Neuronal stem cell (in vitro differentiated cells): ENCODE results near the gene LINC01488.
A peak's percentile ranks its signal among the peaks of the same experiment; 100 is the strongest.

Experiments
- DNase-seq: peaks from one replicate; pipeline ENCODE4 v3.0.0-alpha.2; 2013; ENCODE audit warnings: low spot score
- H2AFZ ChIP-seq: one replicate; pipeline ENCODE4 v1.6.1; 2013; ENCODE audit warnings: mild to moderate bottlenecking, low read length, inconsistent platforms
- H2AK5ac ChIP-seq: 2 replicates; pipeline ENCODE4 v1.6.1; 2013; ENCODE audit warnings: low read depth, mild to moderate bottlenecking, inconsistent platforms, low read length, moderate library complexity, mixed read lengths
- H2BK120ac ChIP-seq: 2 replicates; pipeline ENCODE4 v1.6.1; 2013; ENCODE audit warnings: low read depth, mild to moderate bottlenecking, inconsistent platforms, low read length, moderate library complexity, mixed read lengths
- H2BK12ac ChIP-seq: one replicate; pipeline ENCODE4 v1.6.1; 2013; ENCODE audit warnings: low read length, inconsistent platforms
- H2BK15ac ChIP-seq: 2 replicates; pipeline ENCODE4 v1.6.1; 2013; ENCODE audit warnings: mild to moderate bottlenecking, low read length, inconsistent platforms, mixed read lengths
- H2BK5ac ChIP-seq: one replicate; pipeline ENCODE4 v1.6.1; 2013; ENCODE audit warnings: inconsistent platforms, mild to moderate bottlenecking, low read length, moderate library complexity
- H3K14ac ChIP-seq: one replicate; pipeline ENCODE4 v1.6.1; 2013; ENCODE audit warnings: low read length, inconsistent platforms
- H3K18ac ChIP-seq: 2 replicates; pipeline ENCODE4 v1.6.1; 2013; ENCODE audit warnings: low read length, inconsistent platforms
- H3K23ac ChIP-seq: 2 replicates; pipeline ENCODE4 v1.6.1; 2013; ENCODE audit warnings: low read depth, mild to moderate bottlenecking, mixed read lengths, low read length, inconsistent platforms; ENCODE audit not compliant: poor library complexity
- H3K27ac ChIP-seq: replicated peaks from 3 replicates; pipeline ENCODE4 v1.5.1; 2013; ENCODE audit warnings: low read length, inconsistent platforms
- H3K27me3 ChIP-seq, 3 experiments: 2 replicates each; pipeline ENCODE4 v1.6.1; 2013; ENCODE audit warnings: low read length in 3 of 3, mild to moderate bottlenecking in 2 of 3, inconsistent platforms in 1 of 3, low read depth in 1 of 3, mixed read lengths in 1 of 3, moderate library complexity in 1 of 3; ENCODE audit not compliant: control insufficient read depth in 3 of 3, insufficient read depth in 3 of 3
- H3K36me3 ChIP-seq, 2 donors: replicated peaks in 1 of 2; 2 replicates each; pipeline ENCODE4 v1.6.1; 2013; ENCODE audit warnings: low read length in 2 of 2; ENCODE audit not compliant: control insufficient read depth in 2 of 2, insufficient read depth in 2 of 2
- H3K4ac ChIP-seq: 2 replicates; pipeline ENCODE4 v1.6.1; 2013; ENCODE audit warnings: inconsistent platforms, mild to moderate bottlenecking, low read length, moderate library complexity
- H3K4me1 ChIP-seq, 2 donors: 1 replicate in 1 of 2; 2 replicates in 1 of 2; pipeline ENCODE4 v1.6.1; 2013; ENCODE audit warnings: low read length in 2 of 2, low read depth in 1 of 2; ENCODE audit not compliant: control insufficient read depth in 2 of 2, insufficient read depth in 1 of 2
- H3K4me2 ChIP-seq: one replicate; pipeline ENCODE4 v1.6.1; 2013; ENCODE audit warnings: mild to moderate bottlenecking, low read length, inconsistent platforms; ENCODE audit not compliant: insufficient read depth, poor library complexity, severe bottlenecking
- H3K4me3 ChIP-seq, 2 donors: 2 replicates each; pipeline ENCODE4 v1.5.1; 2013; ENCODE audit warnings: low read length in 2 of 2, mild to moderate bottlenecking in 2 of 2, inconsistent platforms in 1 of 2, moderate library complexity in 1 of 2
- H3K79me1 ChIP-seq: one replicate; pipeline ENCODE4 v1.6.1; 2013; ENCODE audit warnings: low read depth, mild to moderate bottlenecking, inconsistent platforms, low read length, moderate library complexity
- H3K9ac ChIP-seq: one replicate; pipeline ENCODE4 v1.6.1; 2013; ENCODE audit warnings: mild to moderate bottlenecking, low read depth, low read length, inconsistent platforms; ENCODE audit not compliant: poor library complexity
- H3K9me3 ChIP-seq, 2 donors: replicated peaks in 1 of 2; 2 replicates each; pipeline versions ENCODE3 to v1.6.1; 2013; ENCODE audit warnings: low read length in 2 of 2, mild to moderate bottlenecking in 2 of 2, inconsistent platforms in 1 of 2, low read depth in 1 of 2, mixed read lengths in 1 of 2, moderate library complexity in 1 of 2; ENCODE audit not compliant: control insufficient read depth in 2 of 2, insufficient read depth in 1 of 2
- H4K8ac ChIP-seq: one replicate; pipeline ENCODE4 v1.6.1; 2013; ENCODE audit warnings: low read depth, mild to moderate bottlenecking, inconsistent platforms, low read length, moderate library complexity
- H4K91ac ChIP-seq: one replicate; pipeline ENCODE4 v1.6.1; 2013; ENCODE audit warnings: low read length, low read depth, mild to moderate bottlenecking, inconsistent platforms; ENCODE audit not compliant: poor library complexity
- WGBS, 2 donors: extraction: QIAGEN DNeasy Blood & Tissue Kit; methylation state at CpG; one replicate each; pipeline ENCODE4 v1.1.7; 2013; ENCODE audit warnings: missing lambda C conversion rate in 2 of 2, mixed read lengths in 1 of 2; ENCODE audit not compliant: insufficient read length in 2 of 2, insufficient replicate concordance in 1 of 2; ENCODE audit errors: extremely low coverage in 2 of 2; 5-methylcytosine and 5-hydroxymethylcytosine counted together

The LINC01488 gene

GRCh38 chr11:69542314-69543168 is 61.1 kb downstream of the LINC01488 start:
- Histone ChIP-seq H2BK5ac (no peak overlapping the region), H3K9ac (peak overlapping the region; percentile 9), H3K4me3 (peak overlapping the region in 1 of 2 donors; percentile 18), H2BK12ac (peak overlapping the region; percentile 47), H4K8ac (peak overlapping the region; percentile 94), H3K14ac (peak overlapping the region; percentile 39), H2AK5ac (peak overlapping the region; percentile 82), H2AFZ (no peak overlapping the region), H3K18ac (peak overlapping the region; percentile 87), H3K4ac (no peak overlapping the region), H3K23ac (peak overlapping the region; percentile 11), H4K91ac (no peak overlapping the region), H3K4me2 (no peak overlapping the region), H3K4me1 (peaks cover 0 to 4% of the 10 kb centered on the region in 2 donors), H2BK15ac (peak overlapping the region; percentile 83), H2BK120ac (no peak overlapping the region), H3K27ac (no peak overlapping the region), H3K9me3 (no peaks in the 10 kb centered on the region), H3K36me3 (no peaks in the 10 kb centered on the region), H3K79me1 (no peaks in the 10 kb centered on the region), H3K27me3 (peaks cover 0 to 2% (median 0%) of the 10 kb centered on the region in 3 experiments)
- no CpG with 5 or more reads among the region's 42 CpGs for WGBS, 2 donors
- no peak for DNase-seq
